RWPE2 (cell line): Measurements from ENCODE around the gene DSP.
A peak's percentile ranks its signal among the peaks of the same experiment; 100 is the strongest.

Experiments used
- ATAC-seq: fragments of 200-7000 bp; cut with Tn5 transposase; 3 replicates; pipeline ENCODE4 v1.9.1; 2021; ENCODE audit warnings: low read depth
- DNase-seq: peaks from one replicate; pipeline ENCODE4 v3.0.0-alpha.2; 2020; ENCODE audit warnings: low spot score
- H3K27ac ChIP-seq: fragments of 450-650 bp; 2 replicates; pipeline ENCODE4 v1.5.1; 2017; ENCODE audit warnings: mild to moderate bottlenecking; ENCODE audit not compliant: poor library complexity, severe bottlenecking
- H3K27me3 ChIP-seq: fragments of 250-450 bp; sonication (Bioruptor Pico); 2 replicates; pipeline ENCODE4 v1.5.1; 2021; ENCODE audit warnings: mild to moderate bottlenecking, moderate library complexity; ENCODE audit not compliant: insufficient read depth, poor library complexity, severe bottlenecking
- H3K36me3 ChIP-seq: fragments of 250-450 bp; sonication (Bioruptor Pico); 2 replicates; pipeline ENCODE4 v1.5.1; 2020; ENCODE audit warnings: low read depth, mild to moderate bottlenecking, moderate library complexity
- H3K4me1 ChIP-seq: fragments of 250-450 bp; sonication (Bioruptor Pico); 2 replicates; pipeline ENCODE4 v1.5.1; 2021; ENCODE audit warnings: mild to moderate bottlenecking, moderate library complexity; ENCODE audit not compliant: insufficient read depth, poor library complexity, severe bottlenecking
- H3K4me3 ChIP-seq: fragments of 250-450 bp; sonication (Bioruptor Pico); 2 replicates; pipeline ENCODE4 v1.5.1; 2021; ENCODE audit warnings: mild to moderate bottlenecking, moderate library complexity; ENCODE audit not compliant: severe bottlenecking
- H3K9me3 ChIP-seq: fragments of 250-450 bp; sonication (Bioruptor Pico); 2 replicates; pipeline ENCODE4 v1.5.1; 2021; ENCODE audit warnings: mild to moderate bottlenecking, moderate library complexity; ENCODE audit not compliant: severe bottlenecking
- CTCF ChIP-seq: fragments of 450-650 bp; IDR thresholded peaks from one replicate; pipeline ENCODE4 v1.5.1; 2017; ENCODE audit warnings: mild to moderate bottlenecking, moderate library complexity; ENCODE audit not compliant: poor library complexity, severe bottlenecking

Gene DSP

GRCh38 chr6:7633361-7633760, 91.9 kb downstream of the DSP start:
- Histone ChIP-seq H3K9me3 (no peaks in the 10 kb centered on the region), H3K36me3 (no peaks in the 10 kb centered on the region), H3K27me3 (no peaks in the 10 kb centered on the region), H3K4me1 (no peaks in the 10 kb centered on the region), H3K4me3 (no peak overlapping the region), H3K27ac (no peak overlapping the region)
- ATAC-seq (0 out of 3 replicates have a peak, but pooled peaks have one; percentile 12), DNase-seq (no peak)
- no peak for TF ChIP-seq CTCF

GRCh38 chr6:7636151-7636550, 94.7 kb downstream of the DSP start:
- Histone ChIP-seq H3K27me3 (no peaks in the 10 kb centered on the region), H3K4me1 (peaks cover 7% of the 10 kb centered on the region), H3K27ac (no peak overlapping the region), H3K9me3 (no peaks in the 10 kb centered on the region), H3K4me3 (no peak overlapping the region), H3K36me3 (no peaks in the 10 kb centered on the region)
- TF ChIP-seq CTCF: no peak
- ATAC-seq: no peak
- DNase-seq: no peak
